CD4-positive, CD25-positive, alpha-beta regulatory T cell (primary cell): ENCODE measurements around the gene HEATR5A. TPM values are rescaled to one million over a fixed set of nuclear protein-coding genes. Genes with fewer than 3 reads are reported as not detected.

Source experiments
- ATAC-seq, 2 donors: fragments of 150-1000 bp; cut with Tn5 transposase; one replicate each; pipeline ENCODE4 v1.10.0; 2021; ENCODE audit warnings: low read depth in 2 of 2, moderate number of reproducible peaks in 2 of 2, moderate library complexity in 1 of 2
- DNase-seq, 3 donors: peaks; one replicate each; pipeline versions ENCODE4 v3.0.0 to v3.0.0-alpha.2; 2012 to 2022; ENCODE audit warnings: mixed read lengths in 1 of 3
- H3K27ac ChIP-seq: one replicate; pipeline ENCODE4 v1.7.0; 2013; ENCODE audit warnings: mild to moderate bottlenecking, low read length; ENCODE audit not compliant: insufficient read depth, poor library complexity, severe bottlenecking
- H3K27me3 ChIP-seq: one replicate; pipeline ENCODE4 v1.7.0; 2013; ENCODE audit warnings: low read length; ENCODE audit not compliant: control insufficient read depth, insufficient read depth
- H3K36me3 ChIP-seq: one replicate; pipeline ENCODE4 v1.7.0; 2013; ENCODE audit warnings: mild to moderate bottlenecking, low read length, moderate library complexity; ENCODE audit not compliant: control insufficient read depth, insufficient read depth
- H3K4me1 ChIP-seq: 2 replicates; pipeline ENCODE4 v1.7.0; 2013; ENCODE audit warnings: mild to moderate bottlenecking, low read length; ENCODE audit not compliant: insufficient read depth, control insufficient read depth, poor library complexity, severe bottlenecking
- H3K4me3 ChIP-seq: one replicate; pipeline ENCODE4 v1.7.0; 2013; ENCODE audit warnings: low read depth, mild to moderate bottlenecking, low read length, moderate library complexity
- H3K9me3 ChIP-seq, 2 experiments: 1 replicate in 1 of 2; 2 replicates in 1 of 2; pipeline ENCODE4 v1.7.0; 2013; ENCODE audit warnings: low read length in 2 of 2, mild to moderate bottlenecking in 1 of 2, moderate library complexity in 1 of 2; ENCODE audit not compliant: control insufficient read depth in 2 of 2
- H3K27ac Mint-ChIP-seq, 3 donors: one replicate each; pipeline ENCODE4 v1.8.0; 2020 to 2022; ENCODE audit warnings: mild to moderate bottlenecking in 3 of 3, mixed read lengths in 3 of 3, moderate library complexity in 2 of 3
- H3K27me3 Mint-ChIP-seq: one replicate; pipeline ENCODE4 v1.8.0; 2022; ENCODE audit warnings: mild to moderate bottlenecking, mixed read lengths
- H3K36me3 Mint-ChIP-seq: one replicate; pipeline ENCODE4 v1.8.0; 2020; ENCODE audit warnings: mixed read lengths
- H3K4me1 Mint-ChIP-seq, 4 donors: one replicate each; pipeline ENCODE4 v1.8.0; 2020 to 2022; ENCODE audit warnings: mixed read lengths in 4 of 4, mild to moderate bottlenecking in 1 of 4
- H3K4me3 Mint-ChIP-seq, 4 donors: one replicate each; pipeline ENCODE4 v1.8.0; 2020 to 2022; ENCODE audit warnings: mild to moderate bottlenecking in 4 of 4, mixed read lengths in 4 of 4, moderate library complexity in 3 of 4
- H3K9me3 Mint-ChIP-seq, 7 donors: one replicate each; pipeline ENCODE4 v1.8.0; 2020 to 2022; ENCODE audit warnings: mixed read lengths in 7 of 7, mild to moderate bottlenecking in 3 of 7, moderate library complexity in 2 of 7
- polyA plus RNA-seq, 4 donors: library from polyadenylated mRNA; unstranded; fragments of 300-500 nt; fragmentation: Illumina TruSeq; gene quantifications; one replicate each; pipeline ENCODE4 v1.2.3, GENCODE V29; 2021
- total RNA-seq: library from RNA; stranded (reverse); gene quantifications from one replicate; pipeline ENCODE4 v1.2.3, GENCODE V29; 2022

The HEATR5A gene
- total and polyA plus RNA-seq, 5 donors from 2014 or later: 4.2 to 11.4 (median 6.1) TPM

GRCh38 chr14:31360919-31361662, 59.3 kb downstream of the HEATR5A start:
- peaks cover 12% of the 10 kb centered on the region for H3K36me3 ChIP-seq
- Mint-ChIP-seq H3K9me3 (no peaks in the 10 kb centered on the region), H3K27ac (no peak overlapping the region), H3K27me3 (no peaks in the 10 kb centered on the region), H3K4me1 (peaks cover 0 to 1% (median under 1%) of the 10 kb centered on the region in 4 donors), H3K4me3 (no peak overlapping the region), H3K36me3 (peaks cover 19% of the 10 kb centered on the region)
- no peak for DNase-seq
- no peaks in the 10 kb centered on the region for H3K27me3 ChIP-seq
- no peaks in the 10 kb centered on the region for H3K9me3 ChIP-seq
- ATAC-seq: no peak
- no peak overlapping the region for H3K4me3 ChIP-seq
- peaks cover 2% of the 10 kb centered on the region for H3K4me1 ChIP-seq
- H3K27ac ChIP-seq: no peak overlapping the region

DNA sequence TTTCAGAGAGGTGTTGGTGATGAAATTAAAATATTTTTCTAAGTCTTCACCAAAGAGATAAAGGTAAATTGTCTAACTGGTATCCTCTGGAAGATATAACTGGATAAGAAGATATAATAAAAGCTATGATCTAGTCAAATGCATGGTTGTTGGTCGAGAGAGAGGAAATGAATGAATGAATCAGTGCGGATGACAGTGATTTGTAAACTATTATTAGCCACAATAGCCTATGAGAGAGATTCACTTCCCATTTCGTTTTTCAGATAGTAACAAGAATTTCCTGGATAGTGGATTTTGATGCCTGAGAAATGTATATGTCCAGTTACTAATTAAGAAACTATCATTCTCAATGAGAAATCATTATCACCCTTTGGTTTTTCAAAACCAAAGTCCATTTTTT, 63.1 kb downstream of the HEATR5A start:
- H3K4me3 Mint-ChIP-seq: no peak overlapping the region
- no peak overlapping the region for H3K27ac Mint-ChIP-seq
- Histone ChIP-seq H3K27ac (no peak overlapping the region), H3K27me3 (no peaks in the 10 kb centered on the region), H3K36me3 (peaks cover 12% of the 10 kb centered on the region), H3K4me1 (peaks cover 6% of the 10 kb centered on the region), H3K4me3 (no peak overlapping the region), H3K9me3 (no peaks in the 10 kb centered on the region)
- no peaks in the 10 kb centered on the region for H3K27me3 Mint-ChIP-seq
- H3K4me1 Mint-ChIP-seq: peaks cover 2 to 7% (median 5%) of the 10 kb centered on the region in 4 donors
- DNase-seq (no peak), ATAC-seq (no peak)
- H3K9me3 Mint-ChIP-seq: no peaks in the 10 kb centered on the region
- H3K36me3 Mint-ChIP-seq: peaks cover 20% of the 10 kb centered on the region

- Histone ChIP-seq H3K27ac (no peak overlapping the region), H3K27me3 (no peaks in the 10 kb centered on the region), H3K4me3 (no peak overlapping the region), H3K9me3 (no peaks in the 10 kb centered on the region), H3K4me1 (no peaks in the 10 kb centered on the region), H3K36me3 (peaks cover 22% of the 10 kb centered on the region)
- Mint-ChIP-seq H3K27ac (no peak overlapping the region), H3K4me1 (peaks cover 0 to 5% (median 0%) of the 10 kb centered on the region in 4 donors), H3K9me3 (no peaks in the 10 kb centered on the region), H3K36me3 (peaks cover 30% of the 10 kb centered on the region), H3K27me3 (no peaks in the 10 kb centered on the region), H3K4me3 (no peak overlapping the region)
- ATAC-seq (no peak), DNase-seq (no peak)
Observed at GRCh38 chr14:31346097-31346496, 74.3 kb downstream of the HEATR5A start.

GRCh38 chr14:31341280-31341679, 79.1 kb downstream of the HEATR5A start:
- H3K4me1 Mint-ChIP-seq: peaks cover 0 to 3% (median 0%) of the 10 kb centered on the region in 4 donors
- no peak for DNase-seq
- H3K27ac Mint-ChIP-seq: no peak overlapping the region
- Histone ChIP-seq H3K4me1 (no peaks in the 10 kb centered on the region), H3K36me3 (peaks cover 16% of the 10 kb centered on the region), H3K9me3 (no peaks in the 10 kb centered on the region), H3K27me3 (no peaks in the 10 kb centered on the region), H3K4me3 (no peak overlapping the region), H3K27ac (no peak overlapping the region)
- peaks cover 31% of the 10 kb centered on the region for H3K36me3 Mint-ChIP-seq
- H3K27me3 Mint-ChIP-seq: no peaks in the 10 kb centered on the region
- ATAC-seq: no peak
- peaks cover 0 to 1% (median 0%) of the 10 kb centered on the region in 7 donors for H3K9me3 Mint-ChIP-seq
- H3K4me3 Mint-ChIP-seq: no peak overlapping the region

- H3K4me3 ChIP-seq: no peak overlapping the region
- Mint-ChIP-seq H3K27me3 (no peaks in the 10 kb centered on the region), H3K36me3 (peaks cover 29% of the 10 kb centered on the region), H3K4me1 (no peaks in the 10 kb centered on the region), H3K4me3 (no peak overlapping the region), H3K27ac (no peak overlapping the region), H3K9me3 (peaks cover 0 to 1% (median 0%) of the 10 kb centered on the region in 7 donors)
- H3K27ac ChIP-seq: no peak overlapping the region
- H3K36me3 ChIP-seq: peaks cover 16% of the 10 kb centered on the region
- DNase-seq (no peak), ATAC-seq (no peak)
- H3K9me3 ChIP-seq: no peaks in the 10 kb centered on the region
- no peaks in the 10 kb centered on the region for H3K4me1 ChIP-seq
- no peaks in the 10 kb centered on the region for H3K27me3 ChIP-seq
Observed at GRCh38 chr14:31340297-31341063, 79.9 kb downstream of the HEATR5A start.

DNA sequence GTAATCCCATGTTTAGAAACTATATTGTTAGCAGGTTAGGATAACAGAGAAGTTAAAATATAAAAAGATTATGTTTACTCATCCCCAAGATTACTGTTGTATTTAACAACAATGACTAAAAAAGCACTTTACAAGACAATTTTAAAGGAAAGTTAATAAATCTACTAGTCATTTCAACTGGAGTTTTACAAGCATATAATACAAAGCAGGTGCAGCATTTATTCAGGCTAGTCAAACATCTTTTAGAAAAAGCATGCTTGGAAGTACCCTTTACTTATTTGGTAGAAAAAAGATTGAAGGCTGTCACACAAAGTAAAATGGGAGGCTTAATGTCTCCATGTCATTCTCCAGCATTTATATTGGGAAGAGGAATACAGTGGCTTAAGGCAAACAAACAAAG, 80.6 kb downstream of the HEATR5A start:
- no peaks in the 10 kb centered on the region for H3K27me3 ChIP-seq
- Mint-ChIP-seq H3K36me3 (peaks cover 25% of the 10 kb centered on the region), H3K4me3 (no peak overlapping the region), H3K9me3 (peaks cover 0 to 1% (median 0%) of the 10 kb centered on the region in 7 donors), H3K27ac (no peak overlapping the region), H3K27me3 (no peaks in the 10 kb centered on the region), H3K4me1 (no peaks in the 10 kb centered on the region)
- no peaks in the 10 kb centered on the region for H3K4me1 ChIP-seq
- peaks cover 13% of the 10 kb centered on the region for H3K36me3 ChIP-seq
- H3K9me3 ChIP-seq: no peaks in the 10 kb centered on the region
- H3K27ac ChIP-seq: no peak overlapping the region
- H3K4me3 ChIP-seq: no peak overlapping the region
- no peak for DNase-seq
- ATAC-seq: no peak

DNA sequence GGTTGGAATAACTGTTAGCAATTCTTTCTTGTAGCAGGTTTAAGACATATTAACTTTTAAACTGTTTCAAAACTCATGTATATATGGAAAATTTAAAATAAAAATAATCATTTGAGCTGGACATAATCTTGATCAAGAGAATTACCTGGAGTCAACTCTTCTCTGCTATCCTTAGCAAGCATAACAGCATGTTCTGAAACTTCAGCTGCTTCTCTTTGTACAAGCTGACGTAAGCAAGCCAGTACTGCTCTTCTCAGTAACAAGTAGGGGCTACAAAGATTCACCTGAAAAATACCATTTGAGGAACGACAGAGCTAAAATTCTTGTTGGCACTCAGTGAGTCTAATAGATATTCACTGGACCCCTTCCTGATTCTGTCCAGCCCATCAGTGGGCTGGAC, 83.0 kb downstream of the HEATR5A start:
- no peak overlapping the region for H3K4me3 ChIP-seq
- peaks cover 4% of the 10 kb centered on the region for H3K36me3 ChIP-seq
- no peaks in the 10 kb centered on the region for H3K27me3 Mint-ChIP-seq
- no peaks in the 10 kb centered on the region for H3K27me3 ChIP-seq
- H3K4me1 ChIP-seq: no peaks in the 10 kb centered on the region
- H3K4me1 Mint-ChIP-seq: peaks cover 0 to under 1% (median 0%) of the 10 kb centered on the region in 4 donors
- peaks cover 0 to 1% (median 0%) of the 10 kb centered on the region in 7 donors for H3K9me3 Mint-ChIP-seq
- H3K36me3 Mint-ChIP-seq: peaks cover 16% of the 10 kb centered on the region
- H3K27ac Mint-ChIP-seq: no peak overlapping the region
- H3K9me3 ChIP-seq: no peaks in the 10 kb centered on the region
- no peak overlapping the region for H3K4me3 Mint-ChIP-seq
- no peak for ATAC-seq
- no peak for DNase-seq
- no peak overlapping the region for H3K27ac ChIP-seq
